Stimulated activated effector memory CD8-positive, alpha-beta T cell treated with anti-CD3 and anti-CD28 coated beads, Interleukin-12 subunit alpha, Interleukin-12 subunit beta, amount 100 ng/mL, for 72 hours (primary cell): Measurements from ENCODE around the gene SHQ1.

Experiments
- ATAC-seq: fragments of 150-1000 bp; cut with Tn5 transposase; 2 replicates; pipeline ENCODE4 v1.10.0; 2021
- DNase-seq, 2 donors: peaks; one replicate each; pipeline ENCODE4 v3.0.0; 2021 to 2022; ENCODE audit warnings: low spot score in 2 of 2
- H3K27ac Mint-ChIP-seq: one replicate; pipeline ENCODE4 v1.8.0; 2022; ENCODE audit warnings: mild to moderate bottlenecking, mixed read lengths
- H3K36me3 Mint-ChIP-seq: one replicate; pipeline ENCODE4 v1.8.0; 2022; ENCODE audit warnings: mild to moderate bottlenecking, mixed read lengths
- H3K4me1 Mint-ChIP-seq: one replicate; pipeline ENCODE4 v1.8.0; 2022; ENCODE audit warnings: mixed read lengths
- H3K4me3 Mint-ChIP-seq: one replicate; pipeline ENCODE4 v1.8.0; 2022; ENCODE audit warnings: mild to moderate bottlenecking, mixed read lengths
- H3K9me3 Mint-ChIP-seq: one replicate; pipeline ENCODE4 v1.8.0; 2022; ENCODE audit warnings: mixed read lengths

The SHQ1 gene

DNA sequence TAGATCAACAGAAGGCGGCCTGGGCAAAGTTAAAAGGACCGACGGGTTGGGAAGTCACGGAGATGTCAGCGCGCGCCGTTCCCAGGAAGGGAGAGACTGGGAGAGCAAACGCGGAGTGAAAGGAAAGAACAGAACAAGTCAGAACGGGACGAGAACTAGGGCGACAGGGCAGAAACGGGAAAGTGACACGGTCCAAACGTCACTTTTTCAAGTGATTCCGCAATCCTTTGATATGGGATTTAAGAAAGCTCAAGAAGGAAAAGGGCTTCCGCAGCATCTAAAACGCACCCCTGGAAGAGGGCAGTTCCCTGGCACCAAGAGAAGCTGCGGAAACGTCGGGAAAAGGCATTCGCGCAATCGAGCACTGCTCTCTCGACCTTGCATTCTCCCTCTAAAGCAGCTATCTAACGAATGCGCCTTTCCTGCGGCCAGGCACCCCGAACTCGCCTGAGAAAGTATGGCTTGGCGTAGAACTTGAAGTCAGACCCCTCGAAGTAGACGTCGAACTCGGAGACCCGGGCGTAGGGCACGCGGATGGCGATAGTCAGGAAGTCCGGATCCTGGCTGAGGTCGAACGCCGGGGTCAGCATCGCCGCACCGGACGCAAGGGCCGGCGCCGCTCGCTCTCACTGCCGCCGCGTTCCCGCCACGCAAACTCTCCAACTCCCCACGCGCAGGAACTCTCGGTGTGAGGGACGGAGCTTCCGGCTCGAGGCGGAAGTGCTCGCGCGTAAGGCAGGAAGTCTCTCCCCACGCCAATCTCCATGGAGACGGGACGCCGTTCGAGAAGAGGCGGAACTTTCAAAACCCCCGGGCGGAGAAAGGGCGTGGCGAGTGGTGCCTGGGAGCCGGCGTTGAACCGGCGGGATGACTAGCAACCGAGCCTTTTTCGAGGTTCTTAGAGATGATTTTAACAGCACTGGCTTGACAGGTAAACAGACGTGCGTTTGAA, at the start of gene SHQ1:
TSS of gene SHQ1 (minus strand) at position 695 of the 952 bp plus-strand sequence. CDS start at position 590, 105 bp downstream.
- Mint-ChIP-seq H3K27ac (peak within 1 kb of the TSS; percentile 88), H3K4me1 (peaks cover 54% of the 10 kb centered on the region), H3K36me3 (peaks cover 32% of the 10 kb centered on the region), H3K4me3 (peak within 1 kb of the TSS; percentile 86), H3K9me3 (no peaks in the 10 kb centered on the region)
- peak; percentile 97 for ATAC-seq
- peak; percentile 87 to 96 for DNase-seq

DNA sequence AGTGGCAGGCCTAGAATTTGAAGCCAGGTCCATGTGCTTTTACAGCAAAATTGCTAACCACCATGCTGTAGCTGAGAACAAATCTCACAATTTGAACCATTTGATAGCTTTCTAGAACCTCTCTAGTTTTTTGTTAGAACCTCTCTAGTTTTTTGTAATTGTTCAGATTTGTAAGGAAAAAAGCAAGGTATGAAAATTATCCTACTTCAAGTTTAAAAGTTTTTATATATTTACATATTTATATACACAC, 49.4 kb upstream of the SHQ1 start:
- ATAC-seq, result no peak
- H3K36me3 Mint-ChIP-seq, result no peaks in the 10 kb centered on the region
- no peak overlapping the region for H3K4me3 Mint-ChIP-seq

DNA sequence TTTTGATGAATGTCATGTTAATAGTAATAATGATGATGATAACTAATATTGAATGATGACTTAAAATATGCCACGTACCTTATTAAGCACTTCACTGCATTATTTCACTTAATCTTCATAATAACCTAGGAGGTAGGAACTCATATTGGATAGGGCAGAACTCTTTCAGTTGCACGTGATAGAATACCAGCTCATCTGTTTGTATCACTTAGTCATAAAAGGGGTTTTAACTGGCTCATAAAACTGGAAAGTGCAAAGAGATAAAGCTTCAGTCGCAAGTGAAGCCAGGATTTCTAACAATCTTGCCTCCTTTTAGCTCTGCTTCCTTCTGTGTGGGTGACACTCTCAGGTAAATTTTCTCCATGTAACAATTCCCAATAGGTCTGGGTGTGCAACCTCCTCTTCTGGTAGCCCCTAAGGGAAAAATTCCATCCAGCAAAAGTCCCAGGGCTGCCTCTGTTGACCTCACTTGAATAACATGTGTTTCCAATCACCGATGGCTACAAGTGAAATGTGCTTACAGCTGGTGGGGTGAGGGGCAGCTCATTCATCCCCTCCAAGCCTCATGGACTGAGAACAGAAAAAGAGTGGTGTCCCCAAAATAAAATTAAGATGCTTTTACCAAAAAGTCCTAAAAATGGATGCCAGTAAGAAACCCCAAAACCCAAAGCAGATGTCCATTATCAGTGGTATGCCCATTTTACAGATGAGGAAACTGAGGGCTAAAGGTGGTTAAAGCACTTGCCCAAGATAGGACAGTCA, 48.9 kb upstream of the SHQ1 start:
- Mint-ChIP-seq H3K4me3 (no peak overlapping the region), H3K9me3 (no peaks in the 10 kb centered on the region), H3K36me3 (no peaks in the 10 kb centered on the region), H3K4me1 (no peaks in the 10 kb centered on the region), H3K27ac (no peak overlapping the region)
- no peak for DNase-seq
- no peak for ATAC-seq

More for the DNA sequence above, 49.4 kb upstream of the SHQ1 start:
- no peak for DNase-seq
- H3K27ac Mint-ChIP-seq, result no peak overlapping the region
- H3K9me3 Mint-ChIP-seq, result no peaks in the 10 kb centered on the region
- no peaks in the 10 kb centered on the region for H3K4me1 Mint-ChIP-seq

DNA sequence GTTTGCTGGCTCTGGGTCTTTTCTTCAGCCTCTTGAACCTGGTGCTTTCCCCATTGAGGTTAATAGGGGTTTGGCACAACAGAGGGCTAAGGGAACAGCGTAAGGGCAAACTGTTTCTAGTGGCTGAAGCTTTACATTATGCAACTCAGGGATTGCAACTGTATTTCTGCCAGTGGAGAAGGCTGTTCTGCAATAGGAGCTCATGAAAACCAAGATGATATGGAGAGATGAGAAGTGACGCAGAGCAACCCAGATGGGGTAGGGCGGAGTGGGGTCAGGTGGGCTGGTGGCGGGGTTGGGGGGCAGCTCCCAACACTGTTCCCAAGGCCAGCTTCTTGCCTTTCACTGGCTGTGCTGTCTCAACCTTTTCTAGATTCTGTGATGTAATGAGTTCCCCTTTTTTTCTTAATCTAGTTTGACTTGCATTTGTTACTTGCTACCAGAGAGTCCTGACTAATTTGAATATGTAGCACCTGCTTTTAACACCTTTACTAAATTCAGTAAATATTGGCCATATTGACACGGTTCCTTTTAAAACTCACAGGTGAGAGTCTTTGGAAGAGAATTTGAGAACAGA, 46.8 kb upstream of the SHQ1 start:
- ATAC-seq (no peak), DNase-seq (no peak)
- Mint-ChIP-seq H3K27ac (no peak overlapping the region), H3K4me3 (no peak overlapping the region), H3K36me3 (no peaks in the 10 kb centered on the region), H3K9me3 (no peaks in the 10 kb centered on the region), H3K4me1 (no peaks in the 10 kb centered on the region)

DNA sequence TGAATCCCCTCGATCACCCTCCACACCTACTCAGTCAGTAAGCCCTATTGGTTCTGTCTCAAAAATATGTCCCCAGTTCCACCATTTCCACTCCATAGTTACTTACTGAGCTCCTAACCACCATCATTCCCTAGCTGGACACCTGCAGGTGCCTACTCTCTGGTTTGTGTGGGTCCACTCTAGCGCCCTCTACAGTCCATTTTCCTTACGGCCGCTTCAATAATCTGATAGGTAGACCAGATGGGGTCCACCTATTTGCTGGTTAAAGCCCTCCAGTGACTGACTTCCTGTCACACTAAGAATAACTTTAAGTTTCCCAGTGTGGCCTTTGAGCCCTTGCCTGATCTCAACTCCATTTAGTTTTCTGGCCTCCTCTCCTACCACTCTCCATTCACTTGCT, 44.6 kb upstream of the SHQ1 start:
- Mint-ChIP-seq H3K4me1 (no peaks in the 10 kb centered on the region), H3K4me3 (no peak overlapping the region), H3K36me3 (no peaks in the 10 kb centered on the region), H3K27ac (no peak overlapping the region), H3K9me3 (no peaks in the 10 kb centered on the region)
- ATAC-seq (no peak), DNase-seq (no peak)

DNA sequence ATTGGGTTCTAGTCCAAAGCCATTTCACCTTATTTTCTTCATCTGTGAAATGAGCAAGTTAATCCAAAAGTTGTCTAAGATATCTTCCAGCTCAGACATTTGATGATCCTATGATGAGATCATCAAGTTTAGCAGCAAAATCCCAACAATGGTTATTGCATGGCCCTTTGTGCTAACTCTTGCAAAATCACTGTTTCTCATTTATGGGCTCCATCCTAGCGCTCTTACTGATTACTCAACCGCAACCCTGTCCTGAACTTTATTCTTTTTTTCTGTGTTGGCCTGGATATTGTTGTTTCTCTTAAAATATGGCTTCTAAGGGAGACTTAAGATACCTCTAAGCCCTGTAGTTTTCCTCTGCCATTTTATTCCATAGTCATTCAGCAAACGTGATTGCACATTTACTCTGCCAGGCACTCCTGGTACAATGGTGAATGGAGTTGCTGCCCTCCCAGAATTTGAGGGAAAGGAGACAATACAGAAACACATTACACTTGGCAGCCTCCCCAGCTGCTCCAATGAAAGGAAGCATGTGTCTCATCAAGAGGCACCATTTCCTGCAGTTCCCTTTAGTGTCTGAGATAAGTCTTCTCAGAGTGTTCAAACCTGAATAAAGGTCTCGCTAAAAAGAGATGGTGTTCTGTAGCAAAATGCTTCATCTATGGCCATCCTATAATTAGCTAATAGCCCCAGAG, 44.0 kb upstream of the SHQ1 start:
- Mint-ChIP-seq H3K27ac (no peak overlapping the region), H3K4me1 (peaks cover 6% of the 10 kb centered on the region), H3K36me3 (no peaks in the 10 kb centered on the region), H3K9me3 (no peaks in the 10 kb centered on the region), H3K4me3 (no peak overlapping the region)
- ATAC-seq (no peak), DNase-seq (no peak)

DNA sequence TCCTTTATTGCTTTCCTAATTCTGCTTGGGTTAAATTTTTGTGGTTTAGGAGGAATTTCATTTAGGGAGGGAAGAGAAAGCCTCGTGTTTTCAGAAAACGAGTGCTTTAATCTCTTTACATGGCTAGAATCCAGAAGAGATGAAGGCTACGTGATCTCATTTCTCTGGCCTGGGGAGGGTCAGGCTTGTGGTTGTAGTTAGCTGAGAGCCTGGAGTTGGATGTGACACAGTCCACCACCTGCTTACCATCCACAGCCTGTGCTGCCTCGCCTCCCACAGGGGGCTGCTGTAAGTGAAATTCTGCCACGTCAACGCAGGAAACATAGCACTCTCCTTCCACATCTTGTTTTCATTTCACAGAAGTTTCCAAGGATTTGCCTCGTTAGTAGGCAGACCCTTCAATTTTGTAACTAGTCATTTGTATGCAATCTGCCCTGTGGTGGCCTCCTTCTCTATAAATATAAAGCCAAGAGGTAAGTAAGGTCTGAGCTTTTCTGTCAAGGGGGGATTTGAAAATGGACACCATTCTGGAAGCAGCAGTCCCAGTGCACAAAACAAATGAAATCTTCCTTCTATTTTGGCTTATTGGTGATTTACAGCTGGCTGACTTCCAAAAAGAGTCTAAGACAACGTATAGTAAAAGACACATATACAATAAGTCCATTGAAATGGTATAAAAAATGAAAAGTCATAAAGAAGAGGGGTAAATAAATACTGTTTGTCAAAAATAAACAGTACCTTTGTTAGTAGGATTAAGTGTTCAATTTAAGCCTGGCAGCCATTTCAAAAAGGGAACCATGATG, 43.0 kb upstream of the SHQ1 start:
- no peak overlapping the region for H3K27ac Mint-ChIP-seq
- DNase-seq, result no peak
- H3K36me3 Mint-ChIP-seq, result no peaks in the 10 kb centered on the region
- no peak overlapping the region for H3K4me3 Mint-ChIP-seq
- H3K9me3 Mint-ChIP-seq, result no peaks in the 10 kb centered on the region
- peaks cover 7% of the 10 kb centered on the region for H3K4me1 Mint-ChIP-seq
- ATAC-seq, result no peak

DNA sequence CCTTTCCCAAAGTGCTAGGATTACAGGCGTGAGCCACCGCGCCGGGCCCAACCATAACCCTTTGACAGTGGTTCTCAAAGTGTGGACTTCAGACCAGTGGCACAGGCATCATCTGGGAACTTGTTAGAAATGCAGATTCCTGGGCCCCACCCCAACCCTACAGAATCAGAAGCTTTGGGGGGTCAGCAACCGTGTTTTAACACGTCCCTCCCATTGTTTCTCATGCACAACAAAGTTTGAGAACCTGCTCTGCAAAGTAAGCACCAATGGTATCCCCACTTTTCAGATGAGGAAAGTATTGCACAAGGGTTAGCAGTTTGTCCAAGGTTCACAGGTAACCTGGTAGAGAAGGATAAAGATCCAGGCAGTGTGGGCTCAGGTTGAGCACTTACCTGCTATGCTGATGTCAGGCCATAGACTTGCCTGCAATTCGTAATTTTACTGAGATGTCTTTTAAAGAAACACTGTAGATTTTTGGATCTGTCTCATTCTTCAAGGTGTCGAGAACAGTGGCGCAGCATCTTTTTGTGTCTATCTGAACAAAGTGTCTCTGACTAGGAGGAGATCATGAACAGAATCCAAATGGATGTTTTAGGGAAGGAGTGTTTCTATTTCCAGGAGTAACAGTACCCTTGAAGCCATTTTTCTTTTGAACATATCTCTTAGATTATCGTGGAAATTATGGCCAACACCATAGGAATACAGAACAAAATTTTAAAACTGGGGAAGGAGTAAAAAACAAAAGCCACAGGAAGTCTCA, 42.1 kb upstream of the SHQ1 start:
- H3K9me3 Mint-ChIP-seq, result no peaks in the 10 kb centered on the region
- peaks cover 7% of the 10 kb centered on the region for H3K4me1 Mint-ChIP-seq
- H3K36me3 Mint-ChIP-seq, result no peaks in the 10 kb centered on the region
- ATAC-seq (no peak), DNase-seq (no peak)
- no peak overlapping the region for H3K27ac Mint-ChIP-seq
- H3K4me3 Mint-ChIP-seq, result no peak overlapping the region

DNA sequence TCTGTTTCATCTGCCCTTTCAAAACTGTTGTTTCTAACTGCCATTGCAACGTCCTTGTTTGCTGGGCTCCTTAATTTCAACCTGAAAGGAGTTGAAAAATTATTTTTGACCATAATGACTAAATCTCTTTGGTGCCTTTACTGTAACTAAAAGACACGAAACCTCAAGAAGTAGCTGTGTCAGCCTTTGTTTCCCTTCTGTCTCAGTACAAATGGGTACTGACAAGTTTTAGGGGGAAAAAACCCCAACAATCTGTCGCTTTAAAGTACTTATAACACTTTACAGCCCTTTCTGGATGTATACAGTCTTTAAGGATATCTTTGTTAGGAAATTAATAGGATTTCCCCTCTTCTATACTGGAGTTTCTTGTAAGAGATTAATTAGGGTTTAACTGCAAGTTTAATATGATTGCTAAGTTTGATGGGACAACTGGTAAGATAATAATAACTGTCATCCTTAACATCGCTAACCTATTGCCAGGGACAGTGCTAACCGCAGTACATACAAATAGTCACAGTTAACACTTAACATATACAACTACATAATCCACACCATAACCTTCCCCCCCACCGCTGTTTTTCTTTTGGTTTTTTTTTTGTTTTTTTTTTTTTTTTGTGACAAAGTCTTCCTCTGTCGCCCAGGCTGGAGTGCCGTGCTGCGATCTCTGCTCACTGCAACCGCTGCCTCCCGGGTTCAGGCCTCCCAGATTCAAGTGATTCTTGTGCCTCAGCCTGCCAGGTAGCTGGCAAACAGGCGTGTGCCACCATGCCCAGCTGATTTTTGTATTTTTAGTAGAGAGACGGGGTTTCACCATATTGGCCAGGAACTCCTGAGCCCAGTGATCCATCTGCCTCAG, 41.3 kb upstream of the SHQ1 start:
- H3K9me3 Mint-ChIP-seq, result no peaks in the 10 kb centered on the region
- H3K27ac Mint-ChIP-seq, result no peak overlapping the region
- H3K4me3 Mint-ChIP-seq, result peak overlapping the region; percentile 19
- no peaks in the 10 kb centered on the region for H3K36me3 Mint-ChIP-seq
- ATAC-seq (no peak), DNase-seq (no peak)
- H3K4me1 Mint-ChIP-seq, result peaks cover 7% of the 10 kb centered on the region

DNA sequence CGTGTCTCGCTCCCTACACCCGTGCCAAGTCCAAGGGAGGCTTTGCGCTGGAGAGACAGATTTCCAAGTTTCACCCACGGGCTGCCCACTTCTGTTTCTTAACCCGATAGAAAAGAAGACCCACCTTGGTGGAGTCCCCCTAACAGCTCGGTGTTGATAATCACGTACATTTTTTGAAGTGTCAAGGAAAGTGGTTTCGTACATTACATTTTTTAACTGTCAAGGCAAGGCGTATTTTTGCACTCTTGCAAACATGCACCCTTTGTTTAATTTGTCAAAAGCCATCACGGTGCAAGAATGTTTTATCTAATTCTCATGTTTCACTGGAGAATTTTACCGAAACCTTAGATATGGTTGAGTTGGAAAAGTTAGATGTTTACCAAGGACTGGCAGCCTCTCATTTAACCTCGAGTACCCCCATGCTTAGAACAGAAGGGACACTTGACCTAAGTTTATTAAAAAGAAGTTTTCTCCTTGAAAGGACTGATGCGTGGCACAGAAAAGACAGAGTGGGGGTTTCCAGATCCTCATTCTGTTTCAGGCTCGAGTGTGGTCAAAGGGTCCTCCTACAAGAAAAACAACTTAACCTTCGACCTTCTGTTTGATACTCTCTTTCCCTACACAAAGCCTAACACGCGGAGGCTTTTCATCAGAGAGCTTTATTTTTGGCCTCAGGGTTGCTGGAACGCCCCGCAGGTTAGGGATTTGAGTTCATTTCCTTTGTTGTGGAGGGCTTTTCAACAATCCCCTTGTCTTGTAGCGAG, 40.5 kb upstream of the SHQ1 start:
- peaks cover 7% of the 10 kb centered on the region for H3K4me1 Mint-ChIP-seq
- H3K9me3 Mint-ChIP-seq, result no peaks in the 10 kb centered on the region
- ATAC-seq (no peak), DNase-seq (no peak)
- no peaks in the 10 kb centered on the region for H3K36me3 Mint-ChIP-seq
- H3K27ac Mint-ChIP-seq, result no peak overlapping the region
- H3K4me3 Mint-ChIP-seq, result peak overlapping the region; percentile 19

DNA sequence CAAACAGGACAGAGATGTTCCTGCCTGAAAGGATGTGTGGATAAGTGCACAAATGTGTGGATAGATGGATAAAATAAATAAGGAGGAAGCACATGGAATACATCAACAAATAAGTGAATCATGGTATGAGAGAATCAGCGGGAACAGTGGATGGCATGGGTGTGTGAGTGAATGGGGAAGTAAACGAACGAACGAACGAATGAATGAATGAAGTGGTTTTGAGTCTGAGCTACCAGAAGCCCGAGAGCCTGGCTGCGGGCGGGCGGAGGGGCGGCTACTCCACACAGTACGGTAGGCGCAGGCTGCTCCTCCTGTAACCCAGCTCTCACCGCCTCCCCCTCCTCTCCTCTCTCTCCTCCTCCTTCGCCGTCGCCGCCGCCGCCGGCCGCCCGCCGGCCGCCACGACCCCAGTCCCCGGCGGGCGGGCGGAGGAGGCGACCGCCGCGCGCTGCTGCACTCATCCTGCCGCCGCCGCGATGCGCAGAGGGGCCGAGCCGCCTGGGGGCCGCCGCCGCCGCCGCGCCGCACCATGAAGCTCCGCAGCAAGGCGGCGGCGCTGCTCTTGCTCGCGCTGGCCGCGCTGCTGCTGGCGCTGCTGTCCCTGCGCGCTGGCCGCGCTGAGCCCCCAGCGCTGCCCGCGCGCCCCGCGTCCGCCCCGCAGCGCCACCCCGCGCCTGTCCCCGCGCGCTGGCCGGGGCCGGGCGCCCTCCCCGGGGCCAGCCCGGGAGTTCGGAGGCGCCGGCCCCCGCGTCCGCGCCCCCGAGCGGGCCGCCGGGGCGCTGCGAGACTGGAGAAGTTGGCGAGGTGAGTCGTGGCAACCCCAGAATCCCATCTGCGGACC, 39.7 kb upstream of the SHQ1 start, which contains the start of gene GXYLT2:
TSS of gene GXYLT2 (plus strand) at position 342 of the 841 bp plus-strand sequence. CDS start at position 530, 188 bp downstream.
- ATAC-seq (peak; percentile 84), DNase-seq (peak in 1 of 2 donors; percentile 53)
- Mint-ChIP-seq H3K9me3 (no peaks in the 10 kb centered on the region), H3K36me3 (no peaks in the 10 kb centered on the region), H3K27ac (no peak within 1 kb of the TSS), H3K4me3 (peak within 1 kb of the TSS; percentile 59), H3K4me1 (peaks cover 7% of the 10 kb centered on the region)

DNA sequence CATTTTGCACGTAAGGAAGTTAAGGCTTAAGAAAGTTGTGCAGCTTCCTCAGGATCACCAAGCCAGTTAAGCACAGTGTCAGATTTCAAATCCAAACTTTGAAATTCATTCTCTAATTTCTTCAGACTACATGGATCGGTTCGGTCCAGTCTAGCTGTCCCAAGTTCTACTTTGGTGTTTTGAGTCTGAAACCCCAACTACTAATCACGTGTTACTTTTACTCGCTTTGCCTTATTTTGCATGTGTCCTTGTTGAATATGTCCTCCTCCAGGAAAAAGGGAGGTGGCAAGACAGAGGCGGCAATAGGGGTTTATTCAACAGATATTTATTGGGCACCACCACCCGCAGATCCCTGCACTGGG, 39.1 kb upstream of the SHQ1 start:
- DNase-seq (no peak), ATAC-seq (no peak)
- H3K36me3 Mint-ChIP-seq, result no peaks in the 10 kb centered on the region
- no peak overlapping the region for H3K27ac Mint-ChIP-seq
- H3K4me3 Mint-ChIP-seq, result peak overlapping the region; percentile 59
- peaks cover 7% of the 10 kb centered on the region for H3K4me1 Mint-ChIP-seq
- H3K9me3 Mint-ChIP-seq, result no peaks in the 10 kb centered on the region
